ENCODE data around the gene KDM1B. TPM values are rescaled to one million over a fixed set of nuclear protein-coding genes. Genes with fewer than 3 reads are reported as not detected.
A peak's percentile ranks its signal among the peaks of the same experiment; 100 is the strongest.
"Not testable (repeated sequence)": the region's sequence is repeated elsewhere in the genome, so short reads cannot be mapped to it uniquely, and the experiment has no call there.

KDM1B gene
- total and polyA plus RNA-seq, 2 donors (not counting 3 experiments of a cell fraction or from before 2014, with no cell fraction given), result 3.0 to 10.8 TPM

DNA sequence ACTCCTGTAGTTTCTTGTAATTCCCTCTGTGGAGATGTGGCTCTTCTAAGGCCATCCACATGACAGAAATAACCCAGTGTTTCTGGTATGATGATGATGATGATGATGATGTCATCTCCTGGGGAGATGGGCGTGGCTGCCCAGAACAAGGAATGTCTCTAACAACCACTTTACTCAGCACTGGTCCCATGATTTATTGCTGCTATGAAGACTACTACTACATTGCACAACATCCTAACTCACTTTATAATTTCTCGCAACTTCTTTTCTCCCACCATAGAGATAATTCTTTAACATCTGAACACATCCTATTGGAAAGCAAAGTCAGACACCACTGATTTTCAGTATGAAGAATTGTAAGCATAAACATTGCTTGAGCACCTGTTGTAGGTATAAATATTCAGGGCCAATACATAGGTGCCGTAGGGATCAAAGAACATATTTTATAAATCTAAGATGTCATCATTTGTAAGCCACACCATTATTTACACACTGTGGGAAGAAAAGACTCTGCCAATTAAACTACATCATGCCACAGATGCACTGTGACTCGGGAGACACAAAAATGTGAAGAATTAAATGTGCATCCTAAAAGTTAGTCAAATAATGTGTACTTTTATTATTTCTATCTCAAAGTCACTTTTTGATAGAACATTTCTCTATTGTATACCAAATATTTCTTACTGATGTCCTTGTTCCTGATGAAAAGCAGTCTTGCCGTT, 6.8 kb upstream of the KDM1B start:
- no peak overlapping the region for H3K4me3 ChIP-seq (replicated peaks in 1 of 3; ENCODE audit: insufficient read depth in 1 of 3, low read depth in 1 of 3, low read length in 3 of 3)

DNA sequence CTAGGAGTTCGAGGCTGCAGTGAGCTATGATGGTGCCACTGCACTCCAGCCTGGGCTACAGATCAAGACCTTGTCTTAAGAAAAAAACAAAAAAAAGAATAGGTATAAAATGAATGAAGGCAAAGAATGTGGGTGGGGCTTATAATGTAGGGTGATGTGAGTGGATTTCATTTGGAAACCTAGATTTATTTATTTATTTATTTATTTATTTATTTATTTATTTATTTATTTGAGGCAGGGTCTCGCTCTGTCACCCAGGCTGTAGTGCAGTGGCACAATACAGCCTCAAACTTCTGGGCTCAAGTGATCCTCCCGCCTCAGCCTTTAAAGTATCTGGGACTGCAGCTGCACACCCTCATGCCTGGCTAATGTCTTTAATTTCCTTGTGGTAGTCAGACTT, 3.8 kb upstream of the KDM1B start:
- H3K79me2 ChIP-seq (ENCODE audit: control insufficient read depth, insufficient read depth, low read length); H3K36me3 ChIP-seq (ENCODE audit: control insufficient read depth in 2 of 2, extremely low read depth in 1 of 2, insufficient read depth in 2 of 2, low read length in 2 of 2); DNase-seq (ENCODE audit: low read depth, low spot score); H3K9ac ChIP-seq (replicated peaks; ENCODE audit: extremely low read depth, insufficient read depth, low read length); CTCF ChIA-PET; H3K4me2 ChIP-seq (ENCODE audit: insufficient read depth, low read length); H3K27ac ChIP-seq (ENCODE audit: insufficient read depth, low read depth, low read length); H2AFZ ChIP-seq (ENCODE audit: low read depth, low read length); POLR2A ChIA-PET; H3K9me1 ChIP-seq (replicated peaks; ENCODE audit: control insufficient read depth, extremely low read depth, insufficient read depth, low read length); BruUV-seq (replicated peaks); H3K27me3 ChIP-seq (ENCODE audit: control insufficient read depth in 2 of 2, insufficient read depth in 2 of 2, low read length in 2 of 2); dilution Hi-C loops (cut with MboI; ENCODE audit: extremely low pct_ligation_motif_present, low sequenced_read_pairs); FAIRE-seq; H3K4me3 ChIP-seq (replicated peaks in 1 of 3; ENCODE audit: insufficient read depth in 1 of 3, low read depth in 1 of 3, low read length in 3 of 3); H3K9me3 ChIP-seq (replicated peaks; ENCODE audit: control insufficient read depth, insufficient read depth, low read length); H4K20me1 ChIP-seq (replicated peaks; ENCODE audit: control insufficient read depth, extremely low read depth, insufficient read depth, low read length): not testable (repeated sequence)
- H3K4me1 ChIP-seq (ENCODE audit: control insufficient read depth, extremely low read depth, insufficient read depth, low read length), result peaks cover 19% of the 10 kb centered on the region
- intact Hi-C loops (cut with micrococcal nuclease), result loop anchor here (10.0 kb wide), 1 partner anchor 233 kb away; the partner anchor contains the start of gene RNF144B

More for the DNA sequence above, 6.8 kb upstream of the KDM1B start:
- no TSS peak for BruUV-seq (replicated peaks)
- POLR2A ChIA-PET, result no interaction called here
- dilution Hi-C loops (cut with MboI; ENCODE audit: extremely low pct_ligation_motif_present, low sequenced_read_pairs) (no loop called here), intact Hi-C loops (cut with micrococcal nuclease) (no loop called here)
- H3K27ac ChIP-seq (ENCODE audit: insufficient read depth, low read depth, low read length), result no peak overlapping the region
- H3K9me1 ChIP-seq (replicated peaks; ENCODE audit: control insufficient read depth, extremely low read depth, insufficient read depth, low read length), result no peaks in the 10 kb centered on the region
- peaks cover 7% of the 10 kb centered on the region for H3K4me1 ChIP-seq (ENCODE audit: control insufficient read depth, extremely low read depth, insufficient read depth, low read length)
- CTCF ChIA-PET, result no interaction called here
- no peaks in the 10 kb centered on the region for H3K79me2 ChIP-seq (ENCODE audit: control insufficient read depth, insufficient read depth, low read length)
- no peak overlapping the region for H2AFZ ChIP-seq (ENCODE audit: low read depth, low read length)
- no peak overlapping the region for H3K9ac ChIP-seq (replicated peaks; ENCODE audit: extremely low read depth, insufficient read depth, low read length)
- FAIRE-seq, result no peak
- H4K20me1 ChIP-seq (replicated peaks; ENCODE audit: control insufficient read depth, extremely low read depth, insufficient read depth, low read length), result no peaks in the 10 kb centered on the region
- H3K4me2 ChIP-seq (ENCODE audit: insufficient read depth, low read length), result no peak overlapping the region
- no peak for DNase-seq (ENCODE audit: low read depth, low spot score)
- TF ChIP-seq JUN (IDR thresholded peaks at IDR 0.05; ENCODE audit: borderline replicate concordance, insufficient read depth, insufficient read length, low read depth), result peak; percentile 44
- TF ChIP-seq EZH2 (IDR thresholded peaks at IDR 0.05; ENCODE audit: borderline replicate concordance, low read depth, low read length, severe bottlenecking), result no peak
- no peaks in the 10 kb centered on the region for H3K27me3 ChIP-seq (ENCODE audit: control insufficient read depth in 2 of 2, insufficient read depth in 2 of 2, low read length in 2 of 2)
- H3K36me3 ChIP-seq (ENCODE audit: control insufficient read depth in 2 of 2, extremely low read depth in 1 of 2, insufficient read depth in 2 of 2, low read length in 2 of 2), result no peaks in the 10 kb centered on the region
- no peaks in the 10 kb centered on the region for H3K9me3 ChIP-seq (replicated peaks; ENCODE audit: control insufficient read depth, insufficient read depth, low read length)
